IMR-90 (cell line): ENCODE results near the gene PEX26. TPM values are rescaled to one million over a fixed set of nuclear protein-coding genes. Genes with fewer than 3 reads are reported as not detected.

Experiments
- ATAC-seq: fragments of 200-7000 bp; cut with Tn5 transposase; 2 replicates; pipeline ENCODE4 v1.9.1; 2020; ENCODE audit warnings: low read depth, mild to moderate bottlenecking, moderate library complexity
- BruUV-seq: library from RNA; stranded (reverse); fragments of 400-500 nt; replicated peaks from 2 replicates; lab custom pipeline; 2021; lab: Mats Ljungman, UMichigan
- CTCF ChIA-PET: fragments of 300-600 bp; formaldehyde crosslinking; extraction: SDS; loops from one replicate; lab custom pipeline; 2021; ENCODE audit warnings: antibody characterized with exemption; lab: Yijun Ruan, JAX
- POLR2A ChIA-PET: fragments of 300-600 bp; sonication (Branson Sonifier 250); formaldehyde crosslinking; loops from one replicate; lab custom pipeline; 2022; ENCODE audit warnings: antibody characterized with exemption; ENCODE audit not compliant: unreplicated experiment; lab: Charles Lee
- DNase-seq: peaks from one replicate; pipeline ENCODE4 v3.0.0; 2013
- H2AFZ ChIP-seq: replicated peaks from 2 replicates; pipeline ENCODE3; 2013; ENCODE audit warnings: low read length, mild to moderate bottlenecking; ENCODE audit not compliant: poor library complexity
- H2AK5ac ChIP-seq: 2 replicates; pipeline ENCODE4 v1.6.1; 2013; ENCODE audit warnings: low read depth, low read length, inconsistent platforms
- H2AK9ac ChIP-seq: replicated peaks from 2 replicates; pipeline ENCODE3; 2013; ENCODE audit warnings: mild to moderate bottlenecking, low read depth, low read length, moderate library complexity; ENCODE audit not compliant: poor library complexity
- H2BK120ac ChIP-seq: 2 replicates; pipeline ENCODE4 v1.6.1; 2013; ENCODE audit warnings: low read depth, low read length, inconsistent platforms
- H2BK15ac ChIP-seq: 3 replicates; pipeline ENCODE4 v1.6.1; 2013; ENCODE audit warnings: low read depth, low read length, inconsistent platforms
- H2BK20ac ChIP-seq: 2 replicates; pipeline ENCODE4 v1.6.1; 2013; ENCODE audit warnings: low read depth, mild to moderate bottlenecking, inconsistent platforms, low read length, moderate library complexity
- H2BK5ac ChIP-seq: 2 replicates; pipeline ENCODE4 v1.6.1; 2013; ENCODE audit warnings: mild to moderate bottlenecking, low read depth, low read length, inconsistent platforms; ENCODE audit not compliant: poor library complexity, severe bottlenecking
- H3K14ac ChIP-seq: replicated peaks from 2 replicates; pipeline ENCODE4 v1.6.1; 2013; ENCODE audit warnings: low read depth, low read length, inconsistent platforms
- H3K18ac ChIP-seq: 2 replicates; pipeline ENCODE4 v1.6.1; 2013; ENCODE audit warnings: low read depth, low read length, control low read depth
- H3K23ac ChIP-seq: 2 replicates; pipeline ENCODE4 v1.6.1; 2013; ENCODE audit warnings: low read depth, low read length, inconsistent platforms
- H3K27ac ChIP-seq: 2 replicates; pipeline ENCODE4 v1.5.1; 2013; ENCODE audit warnings: mild to moderate bottlenecking, control low read depth, low read length; ENCODE audit not compliant: insufficient read depth
- H3K27me3 ChIP-seq: 2 replicates; pipeline ENCODE4 v1.6.1; 2013; ENCODE audit warnings: low read length; ENCODE audit not compliant: control insufficient read depth, insufficient read depth
- H3K36me3 ChIP-seq: 2 replicates; pipeline ENCODE4 v1.6.1; 2013; ENCODE audit warnings: low read length, mixed read lengths; ENCODE audit not compliant: control insufficient read depth, insufficient read depth
- H3K4ac ChIP-seq: 2 replicates; pipeline ENCODE4 v1.6.1; 2013; ENCODE audit warnings: low read depth, low read length, inconsistent platforms
- H3K4me1 ChIP-seq: 2 replicates; pipeline ENCODE4 v1.6.1; 2013; ENCODE audit warnings: low read length, mixed read lengths; ENCODE audit not compliant: control insufficient read depth, insufficient read depth
- H3K4me2 ChIP-seq: 2 replicates; pipeline ENCODE4 v1.6.1; 2013; ENCODE audit warnings: low read depth, mild to moderate bottlenecking, control low read depth, low read length, moderate library complexity
- H3K4me3 ChIP-seq: 2 replicates; pipeline ENCODE4 v1.5.1; 2013; ENCODE audit warnings: low read depth, mild to moderate bottlenecking, control low read depth, low read length, moderate library complexity; ENCODE audit not compliant: insufficient read depth
- H3K56ac ChIP-seq: 2 replicates; pipeline ENCODE4 v1.6.1; 2013; ENCODE audit warnings: low read length, inconsistent platforms; ENCODE audit not compliant: insufficient read depth; ENCODE audit errors: extremely low read depth
- H3K79me1 ChIP-seq, 2 experiments: 2 replicates each; pipeline ENCODE4 v1.6.1; 2013; ENCODE audit warnings: low read length in 2 of 2, inconsistent platforms in 1 of 2, low read depth in 1 of 2
- H3K9ac ChIP-seq: 2 replicates; pipeline ENCODE4 v1.6.1; 2013; ENCODE audit warnings: low read depth, low read length, control low read depth
- H3K9me1 ChIP-seq: 2 replicates; pipeline ENCODE4 v1.6.1; 2013; ENCODE audit warnings: low read length, inconsistent platforms; ENCODE audit not compliant: insufficient read depth
- H3K9me3 ChIP-seq: 2 replicates; pipeline ENCODE4 v1.6.1; 2013; ENCODE audit warnings: low read length; ENCODE audit not compliant: control insufficient read depth, insufficient read depth
- H4K20me1 ChIP-seq: 2 replicates; pipeline ENCODE4 v1.6.1; 2013; ENCODE audit warnings: low read length, inconsistent platforms; ENCODE audit not compliant: insufficient read depth
- H4K5ac ChIP-seq: 2 replicates; pipeline ENCODE4 v1.6.1; 2013; ENCODE audit warnings: mild to moderate bottlenecking, low read depth, low read length, control low read depth
- H4K8ac ChIP-seq, 2 experiments: 2 replicates each; pipeline ENCODE4 v1.6.1; 2013; ENCODE audit warnings: low read depth in 2 of 2, low read length in 2 of 2, control low read depth in 1 of 2, inconsistent platforms in 1 of 2
- H4K91ac ChIP-seq: 2 replicates; pipeline ENCODE4 v1.6.1; 2013; ENCODE audit warnings: low read depth, low read length, inconsistent platforms; ENCODE audit not compliant: insufficient read depth
- BHLHE40 ChIP-seq: fragments of 150-350 bp; IDR thresholded peaks from 2 replicates; pipeline ENCODE4 v1.6.1; 2016; ENCODE audit warnings: mild to moderate bottlenecking, low read depth, low read length
- CEBPB ChIP-seq: IDR thresholded peaks from 2 replicates; pipeline ENCODE4 v1.6.1; 2012; ENCODE audit warnings: low read depth, low read length, improper control_type of control experiment
- CHD1 ChIP-seq: IDR thresholded peaks from 2 replicates; pipeline ENCODE4 v1.6.1; 2012; ENCODE audit warnings: low read depth, low read length, improper control_type of control experiment
- CTCF ChIP-seq: conservative IDR thresholded peaks from 2 replicates; pipeline ENCODE4 v1.5.1; 2012; ENCODE audit warnings: mild to moderate bottlenecking, low read depth, low read length, improper control_type of control experiment
- ELK1 ChIP-seq: fragments of 150-350 bp; IDR thresholded peaks from 2 replicates; pipeline ENCODE4 v1.6.1; 2016; ENCODE audit warnings: low read depth, mild to moderate bottlenecking, low read length, moderate library complexity, borderline replicate concordance
- FOS ChIP-seq: fragments of 150-350 bp; IDR thresholded peaks from 2 replicates; pipeline ENCODE4 v1.6.1; 2016; ENCODE audit warnings: low read depth, low read length
- MAFK ChIP-seq: IDR thresholded peaks from 2 replicates; pipeline ENCODE4 v1.6.1; 2012; ENCODE audit warnings: low read depth, low read length, improper control_type of control experiment
- MXI1 ChIP-seq: IDR thresholded peaks from 2 replicates; pipeline ENCODE4 v1.6.1; 2012; ENCODE audit warnings: low read depth, mild to moderate bottlenecking, low read length, moderate library complexity, borderline replicate concordance
- NFE2L2 ChIP-seq: fragments of 150-350 bp; IDR thresholded peaks from 2 replicates; pipeline ENCODE4 v1.6.1; 2016; ENCODE audit warnings: low read depth, mild to moderate bottlenecking, low read length
- POLR2A ChIP-seq: IDR thresholded peaks from 2 replicates; pipeline ENCODE4 v1.6.1; 2012; ENCODE audit warnings: mild to moderate bottlenecking, low read depth, low read length
- RAD21 ChIP-seq: IDR thresholded peaks from 2 replicates; pipeline ENCODE4 v1.6.1; 2012; ENCODE audit warnings: low read length, improper control_type of control experiment
- RCOR1 ChIP-seq: IDR thresholded peaks from 2 replicates; pipeline ENCODE4 v1.6.1; 2012; ENCODE audit warnings: mild to moderate bottlenecking, low read length, improper control_type of control experiment; ENCODE audit not compliant: insufficient replicate concordance
- SMC3 ChIP-seq: fragments of 150-350 bp; IDR thresholded peaks from 2 replicates; pipeline ENCODE4 v1.6.1; 2016; ENCODE audit warnings: low read depth, mild to moderate bottlenecking, antibody characterized with exemption, low read length, moderate library complexity
- USF2 ChIP-seq: fragments of 150-350 bp; IDR thresholded peaks from 2 replicates; pipeline ENCODE4 v1.6.1; 2017; ENCODE audit warnings: mild to moderate bottlenecking, antibody characterized with exemption, low read length, low read depth
- WGBS, 2 experiments: methylation state at CpG; one replicate each; pipeline versions ENCODE4 v1.1.5 to v1.1.7; 2013; ENCODE audit warnings: missing lambda C conversion rate in 2 of 2; ENCODE audit not compliant: insufficient read length in 1 of 2; ENCODE audit errors: extremely low coverage in 2 of 2; 5-methylcytosine and 5-hydroxymethylcytosine counted together
- dilution Hi-C: fragments of 300-500 bp; cut with HindIII; formaldehyde crosslinking; loops from one replicate; pipeline ENCODE4 v1.14.3; 2018; ENCODE audit warnings: low sequenced_read_pairs; ENCODE audit not compliant: unreplicated experiment
- in situ Hi-C: fragments of 300-500 bp; cut with MboI; formaldehyde crosslinking; loops from 3 replicates; pipeline ENCODE4 v1.14.3; 2019; ENCODE audit warnings: low sequenced_read_pairs, inconsistent platforms, mixed read lengths
- intact Hi-C: fragments of 100-400 bp; cut with micrococcal nuclease; formaldehyde crosslinking; loops from 2 replicates; pipeline ENCODE4 v1.10.0; 2022
- polyA plus RNA-seq, 3 experiments: library from polyadenylated mRNA; depleted of rRNA; stranded (reverse); fragments of >200 nt; gene quantifications; 2 replicates each; pipeline ENCODE4 v1.2.3, GENCODE V29; 2012; ENCODE audit warnings: low replicate concordance in 1 of 3
- total RNA-seq: library from RNA; depleted of rRNA; stranded (reverse); fragments of >200 nt; gene quantifications from 2 replicates; pipeline ENCODE4 v1.2.3, GENCODE V29; 2012

The PEX26 gene
- total and polyA plus RNA-seq, 2 of the 4 experiments (the other 2 are of a cell fraction) = 12.2 to 18.5 TPM

GRCh38 chr22:18057568-18058209 lies 20.1 kb upstream of the PEX26 start:
- dilution Hi-C loops = no loop called here
- peaks cover 16% of the 10 kb centered on the region for H3K9me1 ChIP-seq
- no peak overlapping the region for H4K5ac ChIP-seq
- peak overlapping the region; percentile 53 for H2BK120ac ChIP-seq
- BruUV-seq = no TSS peak
- H2AK9ac ChIP-seq = no peak overlapping the region
- H2BK5ac ChIP-seq = no peak overlapping the region
- peak overlapping the region; percentile 4 for H2AFZ ChIP-seq
- peak overlapping the region; percentile 42; the same call in 1 of the 2 replicates for H3K14ac ChIP-seq
- no peaks in the 10 kb centered on the region for H3K27me3 ChIP-seq
- ATAC-seq (peak; percentile 71), DNase-seq (peak; percentile 100)
- CTCF ChIA-PET = interaction anchor here (0.7 to 1.4 kb wide), 3 partner anchors 18 to 228 kb away, joined by 4 read pairs; no protein-coding TSS in a partner anchor
- H3K23ac ChIP-seq = no peak overlapping the region
- H3K56ac ChIP-seq = no peak overlapping the region
- H3K4me1 ChIP-seq = peaks cover 20% of the 10 kb centered on the region
- 0 out of 2 replicates have a peak overlapping the region, but pooled peaks have one; percentile 14 for H2AK5ac ChIP-seq
- no peaks in the 10 kb centered on the region for H3K79me1 ChIP-seq
- 14% methylated on average over 1 of the region's 4 CpGs; no CpG with 5 or more reads in 1 of the 2 experiments for WGBS, 2 experiments
- H3K9me3 ChIP-seq = no peaks in the 10 kb centered on the region
- intact Hi-C loops = no loop called here
- POLR2A ChIA-PET = no interaction called here
- H3K4me3 ChIP-seq = no peak overlapping the region
- H4K91ac ChIP-seq = peak overlapping the region; percentile 40; the same call in 1 of the 2 replicates
- H2BK20ac ChIP-seq = peak overlapping the region; percentile 66
- no peak overlapping the region for H3K4me2 ChIP-seq
- H3K18ac ChIP-seq = peak overlapping the region; percentile 3
- no peak overlapping the region for H3K9ac ChIP-seq
- peak overlapping the region; percentile 26; the same call in 1 of the 2 replicates for H3K4ac ChIP-seq
- H3K36me3 ChIP-seq = no peaks in the 10 kb centered on the region
- in situ Hi-C loops = loop anchor here (25.0 kb wide), 1 partner anchor 495 kb away; the partner anchor contains the start of gene SLC25A18
- H4K8ac ChIP-seq = peak overlapping the region in 1 of 2 experiments; percentile 47; a peak in 1 of 4 replicates
- H2BK15ac ChIP-seq = no peak overlapping the region
- no peaks in the 10 kb centered on the region for H4K20me1 ChIP-seq
- H3K27ac ChIP-seq = no peak overlapping the region; the same call in 1 of the 2 replicates
- TF ChIP-seq CHD1 (no peak), SMC3 (no peak), RCOR1 (peak; percentile 25), ELK1 (no peak), POLR2A (no peak), MAFK (no peak), FOS (peak; percentile 95), CTCF (no peak), CEBPB (peak; percentile 51; the same call in 1 of the 2 replicates), RAD21 (no peak), BHLHE40 (peak; percentile 81), MXI1 (no peak), NFE2L2 (no peak), USF2 (no peak)
